ENCODE measurements around the gene ENPP6. TPM values are rescaled to one million over a fixed set of nuclear protein-coding genes. Genes with fewer than 3 reads are reported as not detected.

The ENPP6 gene
- total and polyA plus RNA-seq, 4 donors: 0.05 to 0.08 (median 0.05) TPM; not detected in 1

DNA sequence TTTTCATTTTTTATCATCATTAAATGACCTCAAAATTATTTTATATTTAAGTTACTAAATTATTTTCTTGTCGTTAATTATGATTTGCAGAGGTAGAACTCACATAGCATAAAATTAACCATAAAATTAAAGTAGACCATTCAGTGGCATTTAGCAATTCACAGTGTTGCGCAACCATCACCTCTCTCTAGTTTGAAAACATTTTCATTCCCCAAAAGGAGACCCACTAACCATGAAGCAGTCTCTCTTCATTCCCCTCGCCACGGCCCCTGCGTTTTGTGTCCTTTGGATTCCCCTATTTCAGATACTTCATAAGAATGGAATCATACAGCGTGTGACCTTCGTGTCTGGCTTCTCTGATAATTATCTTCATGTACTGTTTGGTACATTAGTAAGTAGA, 154.9 kb downstream of the ENPP6 start:
- DNase-seq (ENCODE audit: low spot score): no peak
- no peak overlapping the region for H3K4me3 ChIP-seq (ENCODE audit: low read depth in 1 of 3, low read length in 3 of 3)
- no peaks in the 10 kb centered on the region for H3K27me3 ChIP-seq (ENCODE audit: control insufficient read depth in 4 of 4, insufficient read depth in 4 of 4, low read length in 3 of 4)
- TF ChIP-seq MAX (IDR thresholded peaks at IDR 0.05) (no peak), YY1 (IDR thresholded peaks at IDR 0.05) (no peak), HNF4A (conservative IDR thresholded peaks at IDR 0.05) (no peak), JUND (IDR thresholded peaks at IDR 0.05) (no peak), EGR1 (IDR thresholded peaks at IDR 0.05; ENCODE audit: low read depth in 2 of 2) (no peak), FOXA2 (IDR thresholded peaks at IDR 0.05) (no peak), TAF1 (conservative IDR thresholded peaks at IDR 0.05) (no peak), GABPA (IDR thresholded peaks at IDR 0.05 in 1 of 2, conservative IDR thresholded peaks at IDR 0.05 in 1 of 2) (no peak)
- TF ChIP-seq, protein P1, sequence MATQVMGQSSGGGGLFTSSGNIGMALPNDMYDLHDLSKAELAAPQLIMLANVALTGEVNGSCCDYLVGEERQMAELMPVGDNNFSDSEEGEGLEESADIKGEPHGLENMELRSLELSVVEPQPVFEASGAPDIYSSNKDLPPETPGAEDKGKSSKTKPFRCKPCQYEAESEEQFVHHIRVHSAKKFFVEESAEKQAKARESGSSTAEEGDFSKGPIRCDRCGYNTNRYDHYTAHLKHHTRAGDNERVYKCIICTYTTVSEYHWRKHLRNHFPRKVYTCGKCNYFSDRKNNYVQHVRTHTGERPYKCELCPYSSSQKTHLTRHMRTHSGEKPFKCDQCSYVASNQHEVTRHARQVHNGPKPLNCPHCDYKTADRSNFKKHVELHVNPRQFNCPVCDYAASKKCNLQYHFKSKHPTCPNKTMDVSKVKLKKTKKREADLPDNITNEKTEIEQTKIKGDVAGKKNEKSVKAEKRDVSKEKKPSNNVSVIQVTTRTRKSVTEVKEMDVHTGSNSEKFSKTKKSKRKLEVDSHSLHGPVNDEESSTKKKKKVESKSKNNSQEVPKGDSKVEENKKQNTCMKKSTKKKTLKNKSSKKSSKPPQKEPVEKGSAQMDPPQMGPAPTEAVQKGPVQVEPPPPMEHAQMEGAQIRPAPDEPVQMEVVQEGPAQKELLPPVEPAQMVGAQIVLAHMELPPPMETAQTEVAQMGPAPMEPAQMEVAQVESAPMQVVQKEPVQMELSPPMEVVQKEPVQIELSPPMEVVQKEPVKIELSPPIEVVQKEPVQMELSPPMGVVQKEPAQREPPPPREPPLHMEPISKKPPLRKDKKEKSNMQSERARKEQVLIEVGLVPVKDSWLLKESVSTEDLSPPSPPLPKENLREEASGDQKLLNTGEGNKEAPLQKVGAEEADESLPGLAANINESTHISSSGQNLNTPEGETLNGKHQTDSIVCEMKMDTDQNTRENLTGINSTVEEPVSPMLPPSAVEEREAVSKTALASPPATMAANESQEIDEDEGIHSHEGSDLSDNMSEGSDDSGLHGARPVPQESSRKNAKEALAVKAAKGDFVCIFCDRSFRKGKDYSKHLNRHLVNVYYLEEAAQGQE (IDR thresholded peaks at IDR 0.05): no peak
- H3K9ac ChIP-seq (ENCODE audit: low read depth in 1 of 2, low read length in 2 of 2): no peak overlapping the region
- no peaks in the 10 kb centered on the region for H3K36me3 ChIP-seq (ENCODE audit: control insufficient read depth in 4 of 4, insufficient read depth in 3 of 4, low read depth in 1 of 4, low read length in 3 of 4)
- H3K27ac ChIP-seq (ENCODE audit: low read depth in 1 of 2, low read length in 2 of 2): no peak overlapping the region
- no peaks in the 10 kb centered on the region for H3K9me3 ChIP-seq (ENCODE audit: control insufficient read depth in 4 of 4, low read length in 3 of 4)
- peaks cover 13 to 32% (median 27%) of the 10 kb centered on the region in 4 donors for H3K4me1 ChIP-seq (ENCODE audit: control insufficient read depth in 4 of 4, insufficient read depth in 4 of 4, low read length in 3 of 4)
- WGBS: 82% methylated on average over 7 of the region's 7 CpGs

- no peak for DNase-seq (ENCODE audit: low spot score)
- Histone ChIP-seq H3K4me1 (ENCODE audit: control insufficient read depth in 4 of 4, insufficient read depth in 4 of 4, low read length in 3 of 4) (peaks cover 10 to 21% (median 20%) of the 10 kb centered on the region in 4 donors), H3K9ac (ENCODE audit: low read depth in 1 of 2, low read length in 2 of 2) (no peak overlapping the region), H3K27ac (ENCODE audit: low read depth in 1 of 2, low read length in 2 of 2) (no peak overlapping the region), H3K4me3 (ENCODE audit: low read depth in 1 of 3, low read length in 3 of 3) (no peak overlapping the region), H3K9me3 (ENCODE audit: control insufficient read depth in 4 of 4, low read length in 3 of 4) (no peaks in the 10 kb centered on the region), H3K27me3 (ENCODE audit: control insufficient read depth in 4 of 4, insufficient read depth in 4 of 4, low read length in 3 of 4) (no peaks in the 10 kb centered on the region), H3K36me3 (ENCODE audit: control insufficient read depth in 4 of 4, insufficient read depth in 3 of 4, low read depth in 1 of 4, low read length in 3 of 4) (no peaks in the 10 kb centered on the region)
- 97% methylated on average over 7 of the region's 7 CpGs for WGBS
- TF ChIP-seq HNF4A (conservative IDR thresholded peaks at IDR 0.05): no peak
- TF ChIP-seq FOXA2 (IDR thresholded peaks at IDR 0.05): no peak
- TF ChIP-seq, protein P1 (IDR thresholded peaks at IDR 0.05): no peak
- TF ChIP-seq CTCF (IDR thresholded peaks at IDR 0.05; ENCODE audit: low read depth, low read length, missing input control): no peak
- no peak for TF ChIP-seq JUND (IDR thresholded peaks at IDR 0.05)
- TF ChIP-seq TAF1 (conservative IDR thresholded peaks at IDR 0.05): no peak
- TF ChIP-seq HNF4G (IDR thresholded peaks at IDR 0.05): no peak
- TF ChIP-seq, protein P2, sequence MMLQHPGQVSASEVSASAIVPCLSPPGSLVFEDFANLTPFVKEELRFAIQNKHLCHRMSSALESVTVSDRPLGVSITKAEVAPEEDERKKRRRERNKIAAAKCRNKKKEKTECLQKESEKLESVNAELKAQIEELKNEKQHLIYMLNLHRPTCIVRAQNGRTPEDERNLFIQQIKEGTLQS (IDR thresholded peaks at IDR 0.05): no peak
- no peak for TF ChIP-seq FOXA1 (IDR thresholded peaks at IDR 0.05)
- no peak for TF ChIP-seq MAX (IDR thresholded peaks at IDR 0.05)
Measured at GRCh38 chr4:184061582-184061981, 156.1 kb downstream of the ENPP6 start.
